ENCODE data around the gene PIGA. TPM values are rescaled to one million over a fixed set of nuclear protein-coding genes. Genes with fewer than 3 reads are reported as not detected.

PIGA gene
- total RNA-seq, 1 experiment from 2014 or later, result 17.1 TPM

Other genes with a start within 250 kb of the PIGA start
- 25.4 and 33.8 TPM in 2 replicates for gene ASB9, start 65.4 kb downstream of the PIGA start, total RNA-seq (2014; rRNA removed; shearing (Covaris generic))
- not detected in 2 replicates for gene ASB11, start 19.9 kb downstream of the PIGA start, total RNA-seq (2014; rRNA removed; shearing (Covaris generic))
- 0.12 TPM in 1 of 2 replicates, not detected in the other for gene VEGFD, start 48.9 kb upstream of the PIGA start, total RNA-seq (2014; rRNA removed; shearing (Covaris generic))
- gene PIR, start 157.8 kb upstream of the PIGA start, total RNA-seq (2014; rRNA removed; shearing (Covaris generic)), result 46.9 and 61.1 TPM in 2 replicates
- 0.07 TPM in 1 of 2 replicates, not detected in the other for gene BMX, start 165.3 kb upstream of the PIGA start, total RNA-seq (2014; rRNA removed; shearing (Covaris generic))